ENCODE results near the gene STX8.

The STX8 gene

DNA sequence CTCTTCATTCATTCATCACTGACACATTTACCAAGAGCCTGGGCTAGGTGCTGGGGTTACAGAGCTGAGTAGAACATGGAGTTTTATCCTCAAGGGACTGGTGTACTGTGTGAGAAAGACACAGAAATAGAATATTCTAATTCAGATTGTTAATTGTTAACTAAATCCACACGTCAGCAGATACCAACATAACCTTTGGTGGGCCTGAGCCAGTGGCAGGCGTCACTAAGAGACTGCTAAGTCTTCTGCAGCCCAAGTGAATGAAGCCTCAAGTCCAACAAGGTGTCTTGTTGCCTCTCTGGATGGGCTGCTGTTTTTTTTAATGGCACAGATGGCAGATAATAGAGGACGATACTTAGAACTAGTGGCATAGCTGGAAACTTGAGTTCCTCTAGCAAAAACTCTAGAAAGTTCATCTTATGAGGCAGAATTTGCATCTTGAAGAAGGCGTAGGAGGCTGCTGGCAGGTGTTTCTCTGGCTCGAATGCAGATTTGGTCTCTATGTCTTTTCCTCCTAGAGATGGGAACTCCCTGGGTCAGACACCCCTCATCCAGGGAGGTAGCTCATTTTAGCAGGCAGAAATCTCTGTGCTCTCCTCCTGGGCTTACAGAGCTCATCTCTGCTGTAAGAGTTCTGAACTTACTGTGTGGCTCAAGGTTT, 374.8 kb downstream of the STX8 start:
- no peak for DNase-seq (ENCODE audit: low read depth, low spot score)
- in situ Hi-C loops (cut with HindIII; ENCODE audit: low sequenced_read_pairs), result no loop called here
- TF ChIP-seq, protein P1, sequence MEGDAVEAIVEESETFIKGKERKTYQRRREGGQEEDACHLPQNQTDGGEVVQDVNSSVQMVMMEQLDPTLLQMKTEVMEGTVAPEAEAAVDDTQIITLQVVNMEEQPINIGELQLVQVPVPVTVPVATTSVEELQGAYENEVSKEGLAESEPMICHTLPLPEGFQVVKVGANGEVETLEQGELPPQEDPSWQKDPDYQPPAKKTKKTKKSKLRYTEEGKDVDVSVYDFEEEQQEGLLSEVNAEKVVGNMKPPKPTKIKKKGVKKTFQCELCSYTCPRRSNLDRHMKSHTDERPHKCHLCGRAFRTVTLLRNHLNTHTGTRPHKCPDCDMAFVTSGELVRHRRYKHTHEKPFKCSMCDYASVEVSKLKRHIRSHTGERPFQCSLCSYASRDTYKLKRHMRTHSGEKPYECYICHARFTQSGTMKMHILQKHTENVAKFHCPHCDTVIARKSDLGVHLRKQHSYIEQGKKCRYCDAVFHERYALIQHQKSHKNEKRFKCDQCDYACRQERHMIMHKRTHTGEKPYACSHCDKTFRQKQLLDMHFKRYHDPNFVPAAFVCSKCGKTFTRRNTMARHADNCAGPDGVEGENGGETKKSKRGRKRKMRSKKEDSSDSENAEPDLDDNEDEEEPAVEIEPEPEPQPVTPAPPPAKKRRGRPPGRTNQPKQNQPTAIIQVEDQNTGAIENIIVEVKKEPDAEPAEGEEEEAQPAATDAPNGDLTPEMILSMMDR (IDR thresholded peaks at IDR 0.05; ENCODE audit: low read depth, low read length), result no peak
- H3K4me3 ChIP-seq (ENCODE audit: low read depth, low read length), result no peak overlapping the region
